Spleen (tissue), 11 donors: ENCODE measurements around the gene TMEM131L. TPM values are rescaled to one million over a fixed set of nuclear protein-coding genes. Genes with fewer than 3 reads are reported as not detected.

Experiments used
- DNase-seq: peaks from one replicate; pipeline ENCODE4 v3.0.0-alpha.2; 2020
- H3K27ac ChIP-seq, 8 donors: fragments of 200-600 bp; sonication (generic) in 7 of 8; 1 replicate in 4 of 8; 2 replicates in 4 of 8; pipeline versions ENCODE4 v1.5.0 to v1.8.0; 2016 to 2021; ENCODE audit warnings: inconsistent platforms in 4 of 8, mild to moderate bottlenecking in 4 of 8, moderate library complexity in 1 of 8
- H3K27me3 ChIP-seq, 7 donors: fragments of 200-600 bp; sonication (generic) in 6 of 7; replicated peaks in 1 of 7; 1 replicate in 4 of 7; 2 replicates in 3 of 7; pipeline versions ENCODE4 v1.5.0 to v1.8.0; 2016 to 2021; ENCODE audit warnings: inconsistent platforms in 3 of 7, mild to moderate bottlenecking in 1 of 7
- H3K36me3 ChIP-seq, 6 donors: fragments of 200-600 bp; sonication (generic) in 5 of 6; 1 replicate in 4 of 6; 2 replicates in 2 of 6; pipeline versions ENCODE4 v1.5.0 to v1.8.0; 2016 to 2021; ENCODE audit warnings: inconsistent platforms in 2 of 6
- H3K4me1 ChIP-seq, 6 donors: fragments of 200-600 bp; sonication (generic) in 5 of 6; 1 replicate in 3 of 6; 2 replicates in 3 of 6; pipeline versions ENCODE4 v1.5.0 to v1.8.0; 2016 to 2021; ENCODE audit warnings: inconsistent platforms in 3 of 6
- H3K4me3 ChIP-seq, 8 donors: fragments of 200-600 bp; sonication (generic) in 7 of 8; 1 replicate in 4 of 8; 2 replicates in 4 of 8; pipeline versions ENCODE4 v1.5.0 to v1.8.0; 2016 to 2021; ENCODE audit warnings: inconsistent platforms in 4 of 8, mild to moderate bottlenecking in 4 of 8, moderate library complexity in 2 of 8
- H3K9me3 ChIP-seq, 8 donors: fragments of 200-600 bp; sonication (generic) in 7 of 8; 1 replicate in 4 of 8; 2 replicates in 4 of 8; pipeline versions ENCODE4 v1.5.0 to v1.8.0; 2016 to 2021; ENCODE audit warnings: inconsistent platforms in 4 of 8
- CTCF ChIP-seq, 11 experiments: fragments of 200-600 bp in 7 of 11; fragments of 450-650 bp in 4 of 11; sonication (generic) in 4 of 11; IDR thresholded peaks in 8 of 11; conservative IDR thresholded peaks in 3 of 11; 1 replicate in 7 of 11; 2 replicates in 4 of 11; pipeline versions ENCODE4 v1.4.0 to v1.8.0; 2016 to 2021; ENCODE audit warnings: antibody characterized with exemption in 11 of 11, inconsistent platforms in 4 of 11, mild to moderate bottlenecking in 1 of 11
- POLR2A ChIP-seq, 3 donors: fragments of 450-650 bp; IDR thresholded peaks; one replicate each; pipeline ENCODE4 v1.5.1; 2017; ENCODE audit warnings: antibody characterized with exemption in 3 of 3, mild to moderate bottlenecking in 1 of 3
- POLR2AphosphoS5 ChIP-seq, 3 donors: sonication (generic); formaldehyde crosslinking; IDR thresholded peaks; one replicate each; pipeline ENCODE4 v1.5.1; 2017; ENCODE audit warnings: antibody characterized with exemption in 3 of 3
- WGBS, 5 donors: extraction: QIAGEN DNeasy Blood & Tissue Kit in 3 of 5; methylation state at CpG; one replicate each; pipeline versions ENCODE4 v1.1.5 to v1.1.7; 2013 to 2018; 5-methylcytosine and 5-hydroxymethylcytosine counted together
- intact Hi-C: fragments of 100-400 bp; cut with DNase I; formaldehyde crosslinking; loops from one replicate; pipeline ENCODE4 v1.15.0; 2023; ENCODE audit warnings: low total_unique reads
- polyA plus RNA-seq, 3 donors: library from polyadenylated mRNA; stranded (reverse); fragments of 200-250 nt; gene quantifications; one replicate each; pipeline ENCODE4 v1.2.1, GENCODE V29; 2013
- total RNA-seq, 7 donors: library from RNA; depleted of rRNA in 3 of 7; stranded (reverse); fragments of >200 nt in 3 of 7; fragmentation: NEBNext Ultra II Directional in 4 of 7; extraction: Animal tissue kit (Norgen Biotek cat#: 25700) in 4 of 7; gene quantifications; one replicate each; pipeline versions ENCODE4 v1.1.0 to v1.2.1, GENCODE V29; 2016 to 2021
- donor health status: healthy with polysubstance abuse.
- donor health status: DM: no; HTN: no; CAD: no; lungs with moderate emphysema.
- donor health status: DM: no; HTN: no; CAD: no.
- donor health status: Bipolar disorder and iron deficiency.
- donor health status: healthy.
- donor health status: DM: no; HTN: no; CAD: no.
- donor health status: DM: yes; HTN: yes; CAD: no.

TMEM131L gene
- total and polyA plus RNA-seq, 10 donors, result 20.9 to 105 (median 80.1) TPM

- DNase-seq, result no peak
- no peak overlapping the region for H3K4me3 ChIP-seq
- intact Hi-C loops, result loop anchor here (10.0 kb wide), 1 partner anchor 111 kb away; no protein-coding TSS in a partner anchor
- peaks cover 9 to 46% (median 32%) of the 10 kb centered on the region in 6 donors for H3K4me1 ChIP-seq
- no peaks in the 10 kb centered on the region for H3K36me3 ChIP-seq
- no peaks in the 10 kb centered on the region for H3K9me3 ChIP-seq
- H3K27me3 ChIP-seq, result no peaks in the 10 kb centered on the region
- TF ChIP-seq CTCF (IDR thresholded peaks at IDR 0.05 in 8 of 11, conservative IDR thresholded peaks at IDR 0.05 in 3 of 11) (no peak), POLR2A (IDR thresholded peaks at IDR 0.05) (no peak), POLR2AphosphoS5 (IDR thresholded peaks at IDR 0.05) (no peak)
- WGBS, 5 donors, result 63 to 84% (median 66%) methylated on average over 1 of the region's 1 CpG
- H3K27ac ChIP-seq, result peak overlapping the region in 7 of 8 donors; percentile 30 to 98 (median 94)
Observed at GRCh38 chr4:153464068-153464467, 2.1 kb upstream of the TMEM131L start.

DNA sequence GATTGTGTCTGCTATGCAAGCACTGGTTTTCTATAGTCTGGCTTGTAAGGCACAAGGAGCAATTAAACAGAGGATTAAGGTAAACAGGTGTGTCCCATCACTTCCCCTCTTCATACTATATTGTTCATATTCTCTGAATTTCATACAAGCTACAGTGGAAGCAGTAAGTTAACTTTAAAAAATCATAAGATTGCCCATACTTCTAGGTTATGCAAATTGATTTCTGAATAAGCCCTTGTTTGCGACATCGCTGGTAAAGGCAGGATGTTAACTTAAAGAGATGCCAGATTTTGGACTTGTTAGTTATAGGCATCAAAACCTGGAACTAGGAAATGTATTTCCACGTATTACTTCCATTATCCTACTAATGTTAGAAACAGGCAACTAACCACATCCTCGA lies 1.0 kb upstream of the TMEM131L start:
- H3K36me3 ChIP-seq, result peaks cover 0 to 2% (median 0%) of the 10 kb centered on the region in 6 donors
- DNase-seq, result no peak
- H3K9me3 ChIP-seq, result no peaks in the 10 kb centered on the region
- H3K4me3 ChIP-seq, result peak overlapping the region; percentile 86 to 100 (median 98)
- WGBS, 5 donors, result 10 to 21% (median 15%) methylated on average over 4 of the region's 4 CpGs
- TF ChIP-seq POLR2A (IDR thresholded peaks at IDR 0.05), result no peak
- TF ChIP-seq POLR2AphosphoS5 (IDR thresholded peaks at IDR 0.05), result no peak
- no peak for TF ChIP-seq CTCF (IDR thresholded peaks at IDR 0.05 in 8 of 11, conservative IDR thresholded peaks at IDR 0.05 in 3 of 11)
- peak overlapping the region; percentile 94 to 98 (median 96) for H3K27ac ChIP-seq
- peaks cover 16 to 53% (median 42%) of the 10 kb centered on the region in 6 donors for H3K4me1 ChIP-seq
- H3K27me3 ChIP-seq, result no peaks in the 10 kb centered on the region
- intact Hi-C loops, result loop anchor here (10.0 kb wide), 1 partner anchor 110 kb away; no protein-coding TSS in a partner anchor

DNA sequence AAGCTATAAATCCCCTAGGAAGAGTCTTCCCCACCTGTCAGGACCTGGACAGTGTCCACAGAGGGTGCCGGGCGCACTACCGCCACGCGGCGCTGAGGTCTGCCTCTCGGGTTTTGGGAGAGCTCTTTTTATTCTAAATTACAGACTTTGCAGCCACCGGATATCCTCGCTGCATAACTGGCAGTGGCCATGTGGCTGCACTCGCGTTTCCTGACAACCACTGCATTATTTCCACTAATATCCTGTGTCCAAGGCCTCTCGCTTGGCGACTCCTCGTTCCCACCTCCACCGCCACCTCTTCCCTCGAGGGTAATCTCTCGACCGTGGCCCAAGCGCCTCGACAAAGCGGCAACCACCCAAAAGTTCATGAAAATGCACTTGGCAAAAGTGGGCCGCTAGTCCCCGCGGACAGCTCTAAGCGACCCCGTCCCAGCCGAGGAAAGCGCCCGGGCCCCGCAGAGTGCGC lies 512 bp upstream of the TMEM131L start:
- WGBS, 5 donors, result 0 to 1% (median 1%) methylated on average over 19 to 31 of the region's 31 CpGs
- intact Hi-C loops, result loop anchor here (10.0 kb wide), 1 partner anchor 109 kb away; no protein-coding TSS in a partner anchor
- Histone ChIP-seq H3K27ac (peak overlapping the region; percentile 94 to 98 (median 96)), H3K9me3 (no peaks in the 10 kb centered on the region), H3K4me3 (peak overlapping the region; percentile 86 to 100 (median 98)), H3K27me3 (no peaks in the 10 kb centered on the region), H3K4me1 (peaks cover 21 to 58% (median 48%) of the 10 kb centered on the region in 6 donors), H3K36me3 (peaks cover 0 to 7% (median 0%) of the 10 kb centered on the region in 6 donors)
- TF ChIP-seq POLR2A (IDR thresholded peaks at IDR 0.05) (no peak), CTCF (IDR thresholded peaks at IDR 0.05 in 8 of 11, conservative IDR thresholded peaks at IDR 0.05 in 3 of 11) (peak in 8 of 11 experiments; percentile 10 to 30 (median 24)), POLR2AphosphoS5 (IDR thresholded peaks at IDR 0.05) (peak in 1 of 3 donors; percentile 49)
- peak; percentile 90 for DNase-seq
